ENCODE data around the gene NTRK1. TPM values are rescaled to one million over a fixed set of nuclear protein-coding genes. Genes with fewer than 3 reads are reported as not detected.
"Not testable (repeated sequence)": the region's sequence is repeated elsewhere in the genome, so short reads cannot be mapped to it uniquely, and the experiment has no call there.

Gene NTRK1
- total RNA-seq, 2 donors from 2014 or later: 3.5 to 3.9 TPM

GRCh38 chr1:156923670-156924477 lies 63.2 kb downstream of the NTRK1 start:
- intact Hi-C loops (cut with DNase I): no loop called here
- no peak for DNase-seq (ENCODE audit: low spot score)

DNA sequence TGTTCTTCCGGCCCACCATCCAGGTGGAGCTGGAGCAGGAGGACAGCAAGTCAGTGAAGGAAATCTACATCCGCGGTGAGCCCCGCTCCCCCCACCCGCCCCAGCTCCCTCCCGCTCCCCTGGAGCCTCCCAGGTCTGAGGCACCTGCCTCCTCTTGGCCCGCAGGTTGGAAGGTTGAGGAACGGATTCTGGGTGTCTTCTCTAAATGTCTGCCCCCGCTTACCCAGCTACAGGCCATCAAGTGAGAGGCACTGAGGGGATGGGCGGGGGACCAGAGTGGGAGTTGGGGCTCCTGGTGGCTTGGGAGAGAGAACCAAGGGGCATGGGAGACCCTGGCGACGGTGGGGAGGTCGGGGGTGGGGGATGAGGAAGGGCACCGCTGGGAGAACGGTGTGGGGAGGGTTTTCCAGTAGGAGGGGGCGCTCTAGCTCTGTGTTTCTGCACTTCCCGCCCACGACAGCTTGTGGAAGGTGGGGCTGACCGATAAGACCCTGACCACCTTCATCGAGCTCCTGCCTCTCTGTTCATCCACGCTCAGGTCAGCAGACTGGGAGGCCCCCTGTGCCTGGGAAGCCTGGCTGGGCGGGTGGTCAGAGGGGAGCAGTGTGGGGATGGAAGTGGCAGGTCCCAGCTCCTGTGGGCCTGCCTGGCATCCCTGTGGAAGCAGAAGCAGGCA lies 64.0 kb downstream of the NTRK1 start:
- intact Hi-C loops (cut with DNase I): no loop called here
- no peak for DNase-seq (ENCODE audit: low spot score)

DNA sequence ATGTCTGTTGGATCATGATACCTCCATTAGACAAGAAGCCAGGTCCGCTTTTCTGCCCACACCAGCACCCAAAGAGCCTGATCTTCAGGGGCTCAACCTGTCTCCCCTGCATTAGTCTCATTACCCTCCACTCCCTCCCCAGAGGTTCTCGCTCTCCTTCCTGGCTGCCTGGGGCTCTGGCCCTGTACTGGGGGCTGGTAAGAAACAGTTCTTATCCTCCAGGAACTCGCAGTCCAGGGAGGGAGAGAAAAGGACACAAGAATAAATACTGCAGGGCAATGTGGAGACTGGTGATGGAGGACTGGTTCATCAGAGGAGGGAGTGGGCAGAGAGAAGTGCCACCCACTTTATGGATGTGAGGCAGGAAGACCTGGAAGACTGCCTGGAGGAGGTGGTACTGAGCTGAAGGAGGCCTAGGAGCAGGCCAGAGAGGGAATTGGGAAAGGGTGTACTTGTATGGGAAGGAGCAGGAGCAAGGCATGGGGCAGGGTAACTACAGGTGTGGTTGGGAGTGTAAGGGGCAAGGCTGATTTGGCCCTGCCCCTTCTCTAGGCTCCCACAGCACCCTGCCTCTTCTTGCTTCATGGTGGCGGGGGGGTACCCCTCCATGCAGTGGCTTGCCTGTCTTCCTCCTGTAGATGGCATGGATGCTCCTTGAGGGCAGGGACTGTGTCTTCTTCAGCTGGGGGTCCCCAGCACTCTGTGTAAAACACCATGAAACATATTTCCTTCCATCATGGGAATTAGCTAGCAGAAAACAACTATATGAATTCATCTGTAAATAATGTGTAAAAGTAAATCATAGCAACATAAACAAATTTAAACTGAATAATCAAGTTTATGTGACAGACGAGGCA lies 64.7 kb downstream of the NTRK1 start:
- DNase-seq (ENCODE audit: low spot score): no peak
- intact Hi-C loops (cut with DNase I): no loop called here

DNA sequence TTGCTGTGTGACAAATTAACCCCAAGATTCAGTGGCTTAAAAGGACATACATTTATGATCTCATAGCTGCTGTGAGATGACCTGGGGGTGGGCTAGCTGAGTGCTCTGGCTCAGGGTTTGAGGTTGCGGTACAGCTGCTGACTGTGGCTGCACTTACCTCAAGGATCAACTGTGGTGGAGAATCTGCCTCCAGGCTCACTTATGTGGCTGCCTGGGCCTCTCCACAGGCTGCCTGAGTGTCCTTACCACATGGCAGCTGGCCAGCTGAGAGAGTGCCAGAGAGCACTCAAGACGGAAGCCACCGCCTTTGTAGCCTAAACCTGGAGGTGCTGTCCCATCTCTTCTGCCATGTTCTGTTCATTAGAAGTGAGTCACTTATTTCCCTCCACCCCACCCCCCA lies 65.5 kb downstream of the NTRK1 start:
- intact Hi-C loops (cut with DNase I): no loop called here
- DNase-seq (ENCODE audit: low spot score): no peak

- DNase-seq (ENCODE audit: low spot score); intact Hi-C loops (cut with DNase I): not testable (repeated sequence)
Measured at GRCh38 chr1:156926695-156927094, 66.0 kb downstream of the NTRK1 start.

DNA sequence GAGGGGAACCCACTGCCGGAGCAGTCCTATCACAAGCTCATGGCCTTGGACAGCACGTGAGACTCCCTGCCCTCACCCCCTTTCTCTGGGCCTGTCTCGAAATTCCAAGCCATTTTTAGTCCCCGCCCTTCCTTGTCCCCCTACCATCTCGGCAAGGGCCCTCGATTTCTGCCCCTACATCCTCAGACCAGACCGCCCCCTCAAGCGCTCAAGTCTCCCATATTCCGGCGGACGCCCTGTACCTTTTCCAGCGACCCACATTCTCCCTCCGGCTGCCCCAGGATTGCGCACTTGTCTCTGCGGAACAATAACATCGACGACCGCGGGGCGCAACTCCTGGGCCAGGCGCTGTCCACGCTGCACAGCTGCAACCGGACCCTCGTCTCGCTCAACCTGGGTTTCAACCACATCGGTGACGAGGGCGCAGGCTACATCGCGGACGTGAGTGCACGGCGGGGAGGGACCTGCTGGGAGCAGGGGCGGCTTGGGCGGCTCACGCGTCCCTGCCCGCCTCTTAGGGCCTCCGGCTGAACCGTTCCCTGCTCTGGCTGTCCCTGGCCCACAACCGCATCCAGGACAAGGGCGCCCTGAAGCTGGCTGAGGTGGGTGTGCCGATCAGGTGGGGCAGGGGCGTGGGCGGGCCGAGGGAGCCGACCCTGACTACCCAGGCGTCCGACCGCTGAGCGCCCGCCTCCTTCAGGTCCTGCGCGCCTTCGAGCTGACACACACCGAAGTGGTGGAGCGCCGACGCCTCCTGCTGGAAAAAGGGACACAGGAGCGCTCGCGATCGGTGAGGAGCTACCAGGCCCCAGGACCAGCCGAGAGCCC lies 66.8 kb downstream of the NTRK1 start:
- DNase-seq (ENCODE audit: low spot score): peak; percentile 91
- intact Hi-C loops (cut with DNase I): no loop called here

- DNase-seq (ENCODE audit: low spot score): no peak
- intact Hi-C loops (cut with DNase I): no loop called here
Measured at GRCh38 chr1:156928043-156928602, 67.5 kb downstream of the NTRK1 start.

DNA sequence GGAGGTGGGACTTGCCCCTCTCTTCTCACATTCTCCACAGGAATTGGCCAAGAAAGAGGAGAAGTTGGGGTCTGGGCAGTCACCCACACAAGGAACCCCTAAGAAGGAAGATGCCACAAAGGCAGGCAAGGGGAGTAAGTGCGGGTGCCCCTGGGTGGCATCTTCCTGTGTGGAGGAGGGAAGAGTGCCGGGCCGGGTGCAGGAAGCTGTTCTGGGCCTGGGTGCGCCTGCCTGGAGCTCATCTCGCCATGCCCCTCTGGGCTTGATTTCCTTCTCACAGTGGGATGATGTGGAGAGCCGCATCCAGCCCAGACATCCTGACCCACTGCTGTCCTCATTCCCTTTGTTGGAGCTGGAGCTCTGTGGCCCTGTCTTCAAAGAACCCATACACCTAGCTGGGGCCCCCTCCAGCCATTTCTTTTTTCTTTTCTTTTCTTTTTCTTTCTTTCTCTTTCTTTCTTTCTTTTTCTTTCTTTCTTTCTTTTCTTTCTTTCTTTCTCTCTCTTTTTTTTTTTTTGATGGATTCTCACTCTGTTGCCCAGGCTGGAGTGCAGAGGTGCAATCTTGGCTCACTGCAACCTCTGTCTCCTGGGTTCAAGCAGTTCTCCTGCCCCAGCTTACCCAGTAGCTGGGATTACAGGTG lies 69.1 kb downstream of the NTRK1 start:
- intact Hi-C loops (cut with DNase I): no loop called here
- peak; percentile 63 for DNase-seq (ENCODE audit: low spot score)

DNA sequence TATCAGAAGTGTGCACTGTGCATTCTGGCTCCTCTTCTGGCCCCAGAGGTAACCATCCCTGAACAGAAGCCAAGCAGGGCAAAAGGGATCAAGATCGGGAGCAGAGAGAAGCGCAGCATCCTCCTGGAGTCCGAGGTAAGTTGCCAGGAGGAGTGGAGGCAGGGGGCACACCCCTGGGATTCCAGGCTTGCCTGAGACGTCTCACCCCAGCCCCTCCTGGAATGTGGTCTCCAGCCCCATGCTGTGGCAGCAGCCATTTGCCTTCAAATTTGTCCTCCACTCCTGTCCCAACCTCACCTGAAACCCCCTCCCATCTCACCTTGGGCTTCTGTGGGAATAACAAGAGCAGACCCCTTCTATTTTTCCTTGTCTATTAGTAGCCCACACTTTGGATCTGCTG lies 69.8 kb downstream of the NTRK1 start:
- intact Hi-C loops (cut with DNase I): no loop called here
- DNase-seq (ENCODE audit: low spot score): peak; percentile 49

Other genes starting within 250 kb of the NTRK1 start
- 1 to 10 TPM; 4.4 to 8.7 TPM for gene HAPLN2, start 241.4 kb upstream of the NTRK1 start, total RNA-seq
- under 1 TPM; 0.29 to 0.60 TPM for gene BCAN, start 218.7 kb upstream of the NTRK1 start, total RNA-seq
- 100 to 1,000 TPM in 1 of 2 donors, 10 to 100 TPM in 1; 100.0 to 142 TPM for gene NES, start 183.5 kb upstream of the NTRK1 start, total RNA-seq
- gene CRABP2, start 155.3 kb upstream of the NTRK1 start, total RNA-seq: 10 to 100 TPM in 1 of 2 donors, 1 to 10 TPM in 1; 9.2 to 20.9 TPM
- gene METTL25B, start 132.4 kb upstream of the NTRK1 start, total RNA-seq: 10 to 100 TPM; 19.6 to 21.6 TPM
- gene ISG20L2, start 132.1 kb upstream of the NTRK1 start, total RNA-seq: 10 to 100 TPM; 17.3 to 20.3 TPM
- 10 to 100 TPM; 60.5 to 63.7 TPM for gene MRPL24, start 119.8 kb upstream of the NTRK1 start, total RNA-seq
- gene HDGF, start 109.2 kb upstream of the NTRK1 start, total RNA-seq: 100 to 1,000 TPM; 101 to 126 TPM
- gene PRCC, start 93.3 kb upstream of the NTRK1 start, total RNA-seq: 10 to 100 TPM; 44.3 to 48.6 TPM
- gene SH2D2A, start 44.0 kb upstream of the NTRK1 start, total RNA-seq: 1 to 10 TPM; 3.2 to 3.4 TPM
- gene INSRR, start 1.7 kb upstream of the NTRK1 start, total RNA-seq: under 1 TPM; 0.19 to 0.23 TPM
- 10 to 100 TPM; 14.5 to 14.6 TPM for gene PEAR1, start 32.9 kb downstream of the NTRK1 start, total RNA-seq
- gene LRRC71, start 59.8 kb downstream of the NTRK1 start, total RNA-seq: not detected
- 10 to 100 TPM; 28.8 to 32.2 TPM for gene ARHGEF11, start 184.9 kb downstream of the NTRK1 start, total RNA-seq
- gene ETV3L, start 238.9 kb downstream of the NTRK1 start, total RNA-seq: not detected